HepG2 (cell line): ENCODE measurements around the gene MYH3. TPM values are rescaled to one million over a fixed set of nuclear protein-coding genes. Genes with fewer than 3 reads are reported as not detected.

ENCODE experiments used
- ATAC-seq: fragments of 200-7000 bp; cut with Tn5 transposase; 3 replicates; pipeline ENCODE4 v1.9.1; 2020; ENCODE audit warnings: mild to moderate bottlenecking, moderate library complexity
- BruUV-seq: library from RNA; stranded (reverse); fragments of 400-500 nt; replicated peaks from 2 replicates; lab custom pipeline; 2021; lab: Mats Ljungman, UMichigan
- CTCF ChIA-PET: fragments of 300-600 bp; formaldehyde crosslinking; extraction: SDS; loops from one replicate; lab custom pipeline; 2021; ENCODE audit warnings: low total read pairs, inconsistent platforms, low intra/inter-chr PET ratio; lab: Yijun Ruan, JAX
- POLR2A ChIA-PET: fragments of 350-600 bp; sonication (Branson Sonifier 250); formaldehyde crosslinking; loops from one replicate; lab custom pipeline; 2020; ENCODE audit warnings: antibody characterized with exemption, inconsistent platforms; lab: Yijun Ruan, JAX
- DNase-seq: peaks from one replicate; pipeline ENCODE4 v3.0.0-alpha.2; 2015; ENCODE audit warnings: low spot score
- FAIRE-seq: peaks from 3 replicates; lab custom pipeline; 2011; peaks lifted over from hg19 to GRCh38; lab: Jason Lieb, UNC
- H2AFZ ChIP-seq: one replicate; pipeline ENCODE4 v1.6.1; 2011; ENCODE audit warnings: low read length, inconsistent platforms
- H3K27ac ChIP-seq: fragments of 300-600 bp; 3 replicates; pipeline ENCODE4 v1.8.0; 2011; ENCODE audit warnings: mixed run types, mild to moderate bottlenecking, mixed read lengths, low read length, inconsistent platforms; ENCODE audit not compliant: insufficient read depth; ENCODE audit errors: extremely low read length
- H3K27me3 ChIP-seq, 2 experiments: fragments of 200-600 bp in 1 of 2; 2 replicates in 1 of 2; 3 replicates in 1 of 2; pipeline versions ENCODE4 v1.6.0 to v1.8.0; 2011; ENCODE audit warnings: low read length in 2 of 2, mild to moderate bottlenecking in 2 of 2, moderate library complexity in 2 of 2, inconsistent platforms in 1 of 2; ENCODE audit not compliant: insufficient read depth in 2 of 2, control insufficient read depth in 1 of 2
- H3K36me3 ChIP-seq, 2 experiments: fragments of 200-600 bp in 1 of 2; replicated peaks in 1 of 2; 2 replicates in 1 of 2; 3 replicates in 1 of 2; pipeline versions ENCODE4 v1.5.1 to v1.8.0; 2011; ENCODE audit warnings: low read length in 2 of 2, inconsistent platforms in 1 of 2; ENCODE audit not compliant: insufficient read depth in 2 of 2, control insufficient read depth in 1 of 2
- H3K4me1 ChIP-seq: 2 replicates; pipeline ENCODE4 v1.5.1; 2012; ENCODE audit warnings: low read length, inconsistent platforms; ENCODE audit not compliant: insufficient read depth
- H3K4me2 ChIP-seq: 2 replicates; pipeline ENCODE4 v1.6.0; 2011; ENCODE audit warnings: low read depth, low read length, inconsistent platforms
- H3K4me3 ChIP-seq, 3 experiments: fragments of 200-600 bp in 1 of 3; sonication (generic), shearing (Covaris generic) in 1 of 3; replicated peaks in 1 of 3; 2 replicates each; pipeline ENCODE4 v1.5.1; 2011 to 2016; ENCODE audit warnings: low read length in 3 of 3, inconsistent platforms in 2 of 3, low read depth in 2 of 3, mild to moderate bottlenecking in 2 of 3, control low read depth in 1 of 3, mixed read lengths in 1 of 3; ENCODE audit not compliant: insufficient read depth in 1 of 3
- H3K79me2 ChIP-seq: one replicate; pipeline ENCODE4 v1.6.1; 2011; ENCODE audit warnings: low read length, inconsistent platforms; ENCODE audit not compliant: insufficient read depth
- H3K9ac ChIP-seq: 2 replicates; pipeline ENCODE4 v1.6.0; 2011; ENCODE audit warnings: mild to moderate bottlenecking, low read depth, low read length, inconsistent platforms; ENCODE audit not compliant: insufficient read depth
- H3K9me3 ChIP-seq: 2 replicates; pipeline ENCODE4 v1.5.1; 2012; ENCODE audit warnings: mild to moderate bottlenecking, low read length
- H4K20me1 ChIP-seq: 2 replicates; pipeline ENCODE4 v1.6.0; 2011; ENCODE audit warnings: inconsistent platforms, mild to moderate bottlenecking, low read length, moderate library complexity; ENCODE audit not compliant: insufficient read depth
- CAMTA2 ChIP-seq: sonication (generic); formaldehyde crosslinking; IDR thresholded peaks from 2 replicates; pipeline ENCODE4 v1.4.0; 2020; ENCODE audit warnings: mild to moderate bottlenecking, missing genetic modification reagents, borderline replicate concordance
- CCDC6 ChIP-seq: sonication (generic); formaldehyde crosslinking; IDR thresholded peaks from 2 replicates; pipeline ENCODE4 v1.8.1; 2022; ENCODE audit warnings: mild to moderate bottlenecking, missing genetic modification reagents, moderate library complexity
- FIP1L1 ChIP-seq: fragments of 200-400 bp; formaldehyde crosslinking; IDR thresholded peaks from 2 replicates; pipeline ENCODE4 v1.6.1; 2018; ENCODE audit warnings: low read depth, mild to moderate bottlenecking, low read length, moderate library complexity, borderline replicate concordance; ENCODE audit not compliant: insufficient read depth
- MAFF ChIP-seq: IDR thresholded peaks from 2 replicates; pipeline ENCODE4 v1.6.1; 2011; ENCODE audit warnings: low read depth, low read length, improper control_type of control experiment
- MAFK ChIP-seq, 2 experiments: IDR thresholded peaks in 1 of 2; conservative IDR thresholded peaks in 1 of 2; 2 replicates each; pipeline ENCODE4 v1.6.1; 2011; ENCODE audit warnings: improper control_type of control experiment in 2 of 2, low read length in 2 of 2
- ZNF24 ChIP-seq: fragments of 450-650 bp; IDR thresholded peaks from 2 replicates; pipeline ENCODE4 v1.6.1; 2017; ENCODE audit warnings: antibody characterized with exemption, mild to moderate bottlenecking
- WGBS: methylation state at CpG from one replicate; pipeline ENCODE4 v1.1.6; 2017; ENCODE audit warnings: low lambda C conversion rate; 5-methylcytosine and 5-hydroxymethylcytosine counted together
- in situ Hi-C: cut with HindIII; loops from 2 replicates; pipeline ENCODE4 v1.10.0; 2017; ENCODE audit warnings: low pct_unique_long_range_greater_than_20kb; ENCODE audit not compliant: extremely low pct_ligation_motif_present
- intact Hi-C: fragments of 100-400 bp; cut with micrococcal nuclease; formaldehyde crosslinking; loops from one replicate; pipeline ENCODE4 v1.10.0; 2022; ENCODE audit not compliant: unreplicated experiment
- polyA plus RNA-seq, 8 experiments: library from polyadenylated mRNA; depleted of rRNA in 3 of 8; stranded (reverse) in 7 of 8; unstranded in 1 of 8; fragments of >200 nt; fragmentation: Illumina TruSeq in 4 of 8; extraction: Trizol in 4 of 8; gene quantifications; 2 replicates each; pipeline versions ENCODE4 v1.2.1 to v1.2.3, GENCODE V29; 2011 to 2016; ENCODE audit warnings: low read depth in 4 of 8, missing spikeins in 1 of 8, mixed read lengths in 1 of 8; ENCODE audit not compliant: insufficient read depth in 1 of 8
- total RNA-seq, 5 experiments: library from RNA; depleted of rRNA; stranded (reverse); fragments of >200 nt; fragmentation: Illumina TruSeq; extraction: Trizol; gene quantifications; 2 replicates each; pipeline ENCODE4 v1.2.3, GENCODE V29; 2016; ENCODE audit warnings: low read depth in 1 of 5
- TF ChIP-seq, protein P1 (sequence below): sonication (generic); formaldehyde crosslinking; IDR thresholded peaks from 2 replicates; pipeline ENCODE4 v1.4.0; 2020; ENCODE audit warnings: mild to moderate bottlenecking, missing genetic modification reagents
- TF ChIP-seq, protein P2 (sequence below): sonication (generic); formaldehyde crosslinking; IDR thresholded peaks from 2 replicates; pipeline ENCODE4 v1.8.1; 2022; ENCODE audit warnings: mild to moderate bottlenecking, missing genetic modification reagents

Gene MYH3
- total and polyA plus RNA-seq, 2 of the 13 experiments (the other 11 are each of a cell fraction or from before 2014, with no cell fraction given) = 2.5 to 4.5 TPM

DNA sequence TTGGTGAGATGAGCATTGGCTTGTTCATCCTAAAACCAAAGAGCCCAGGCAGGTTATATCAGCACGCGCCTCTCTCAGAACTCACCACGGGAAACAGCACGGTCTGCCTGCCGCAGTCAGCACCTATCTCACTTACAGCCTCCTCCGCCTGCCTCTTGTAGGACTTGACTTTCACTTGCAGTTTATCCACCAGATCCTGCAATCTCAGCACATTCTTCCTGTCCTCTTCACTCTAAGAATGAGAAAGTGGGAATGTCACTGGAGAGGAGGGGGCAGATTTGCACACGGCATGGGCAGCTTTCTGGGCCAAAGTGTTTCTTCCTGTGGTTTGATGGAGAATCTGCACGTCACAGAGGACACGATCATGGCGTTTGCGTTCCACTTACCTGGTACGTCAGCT, 27.4 kb downstream of the MYH3 start:
- no peaks in the 10 kb centered on the region for H3K9me3 ChIP-seq
- intact Hi-C loops = no loop called here
- no TSS peak for BruUV-seq
- 97% methylated on average over 12 of the region's 12 CpGs for WGBS
- H3K36me3 ChIP-seq = peaks cover 0 to 1% of the 10 kb centered on the region in 2 experiments; a peak in 1 of 5 replicates
- DNase-seq (no peak), ATAC-seq (no peak), FAIRE-seq (no peak)
- H3K27ac ChIP-seq = no peak overlapping the region
- no peak overlapping the region for H3K4me2 ChIP-seq
- H4K20me1 ChIP-seq = no peaks in the 10 kb centered on the region
- H3K4me3 ChIP-seq = no peak overlapping the region
- H3K27me3 ChIP-seq = no peaks in the 10 kb centered on the region
- H3K4me1 ChIP-seq = no peaks in the 10 kb centered on the region
- no peak overlapping the region for H3K9ac ChIP-seq
- TF ChIP-seq MAFF (peak; percentile 53), ZNF24 (no peak), MAFK (conservative IDR thresholded peaks at IDR 0.05 in 1 of 2, IDR thresholded peaks at IDR 0.05 in 1 of 2; ENCODE audit: low read length in 2 of 2) (peak; percentile 63 to 74)
- TF ChIP-seq, all 625 proteins: peak for 2
- CTCF ChIA-PET = no interaction called here
- POLR2A ChIA-PET = no interaction called here
- in situ Hi-C loops = no loop called here
- H2AFZ ChIP-seq = no peak overlapping the region
- H3K79me2 ChIP-seq = no peaks in the 10 kb centered on the region

DNA sequence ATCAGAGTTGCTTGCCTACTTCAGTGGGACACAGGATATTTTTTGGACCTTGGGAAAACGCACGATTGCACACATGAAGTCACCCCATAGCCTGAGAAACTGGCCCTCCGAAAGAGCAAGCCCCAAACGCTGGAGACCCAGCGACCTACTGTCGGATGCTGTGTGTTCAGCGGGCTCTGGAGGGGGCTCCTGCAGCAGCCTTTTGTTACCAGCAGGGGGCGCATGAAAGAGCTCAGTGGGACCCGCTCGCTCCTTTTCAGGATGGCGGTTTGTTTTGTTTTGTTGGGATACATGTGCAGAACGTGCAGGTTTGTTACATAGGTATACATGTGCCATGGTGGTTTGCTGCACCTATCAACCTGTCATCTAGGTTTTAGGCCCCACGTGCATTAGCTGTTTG, 28.4 kb downstream of the MYH3 start:
- Histone ChIP-seq H3K4me3 (no peak overlapping the region), H3K79me2 (no peaks in the 10 kb centered on the region), H3K36me3 (peaks cover 0 to under 1% of the 10 kb centered on the region in 2 experiments; a peak in 1 of 5 replicates), H4K20me1 (no peaks in the 10 kb centered on the region), H3K9ac (no peak overlapping the region), H3K9me3 (no peaks in the 10 kb centered on the region), H2AFZ (no peak overlapping the region), H3K27ac (no peak overlapping the region), H3K4me1 (no peaks in the 10 kb centered on the region), H3K27me3 (no peaks in the 10 kb centered on the region; a peak in 1 of 5 replicates), H3K4me2 (no peak overlapping the region)
- in situ Hi-C loops = no loop called here
- POLR2A ChIA-PET = no interaction called here
- intact Hi-C loops = no loop called here
- DNase-seq (no peak), FAIRE-seq (no peak), ATAC-seq (peak; percentile 46; the same call in 2 of the 3 replicates)
- no TSS peak for BruUV-seq
- CTCF ChIA-PET = no interaction called here
- WGBS = 85% methylated on average over 8 of the region's 13 CpGs
- TF ChIP-seq, protein P1, sequence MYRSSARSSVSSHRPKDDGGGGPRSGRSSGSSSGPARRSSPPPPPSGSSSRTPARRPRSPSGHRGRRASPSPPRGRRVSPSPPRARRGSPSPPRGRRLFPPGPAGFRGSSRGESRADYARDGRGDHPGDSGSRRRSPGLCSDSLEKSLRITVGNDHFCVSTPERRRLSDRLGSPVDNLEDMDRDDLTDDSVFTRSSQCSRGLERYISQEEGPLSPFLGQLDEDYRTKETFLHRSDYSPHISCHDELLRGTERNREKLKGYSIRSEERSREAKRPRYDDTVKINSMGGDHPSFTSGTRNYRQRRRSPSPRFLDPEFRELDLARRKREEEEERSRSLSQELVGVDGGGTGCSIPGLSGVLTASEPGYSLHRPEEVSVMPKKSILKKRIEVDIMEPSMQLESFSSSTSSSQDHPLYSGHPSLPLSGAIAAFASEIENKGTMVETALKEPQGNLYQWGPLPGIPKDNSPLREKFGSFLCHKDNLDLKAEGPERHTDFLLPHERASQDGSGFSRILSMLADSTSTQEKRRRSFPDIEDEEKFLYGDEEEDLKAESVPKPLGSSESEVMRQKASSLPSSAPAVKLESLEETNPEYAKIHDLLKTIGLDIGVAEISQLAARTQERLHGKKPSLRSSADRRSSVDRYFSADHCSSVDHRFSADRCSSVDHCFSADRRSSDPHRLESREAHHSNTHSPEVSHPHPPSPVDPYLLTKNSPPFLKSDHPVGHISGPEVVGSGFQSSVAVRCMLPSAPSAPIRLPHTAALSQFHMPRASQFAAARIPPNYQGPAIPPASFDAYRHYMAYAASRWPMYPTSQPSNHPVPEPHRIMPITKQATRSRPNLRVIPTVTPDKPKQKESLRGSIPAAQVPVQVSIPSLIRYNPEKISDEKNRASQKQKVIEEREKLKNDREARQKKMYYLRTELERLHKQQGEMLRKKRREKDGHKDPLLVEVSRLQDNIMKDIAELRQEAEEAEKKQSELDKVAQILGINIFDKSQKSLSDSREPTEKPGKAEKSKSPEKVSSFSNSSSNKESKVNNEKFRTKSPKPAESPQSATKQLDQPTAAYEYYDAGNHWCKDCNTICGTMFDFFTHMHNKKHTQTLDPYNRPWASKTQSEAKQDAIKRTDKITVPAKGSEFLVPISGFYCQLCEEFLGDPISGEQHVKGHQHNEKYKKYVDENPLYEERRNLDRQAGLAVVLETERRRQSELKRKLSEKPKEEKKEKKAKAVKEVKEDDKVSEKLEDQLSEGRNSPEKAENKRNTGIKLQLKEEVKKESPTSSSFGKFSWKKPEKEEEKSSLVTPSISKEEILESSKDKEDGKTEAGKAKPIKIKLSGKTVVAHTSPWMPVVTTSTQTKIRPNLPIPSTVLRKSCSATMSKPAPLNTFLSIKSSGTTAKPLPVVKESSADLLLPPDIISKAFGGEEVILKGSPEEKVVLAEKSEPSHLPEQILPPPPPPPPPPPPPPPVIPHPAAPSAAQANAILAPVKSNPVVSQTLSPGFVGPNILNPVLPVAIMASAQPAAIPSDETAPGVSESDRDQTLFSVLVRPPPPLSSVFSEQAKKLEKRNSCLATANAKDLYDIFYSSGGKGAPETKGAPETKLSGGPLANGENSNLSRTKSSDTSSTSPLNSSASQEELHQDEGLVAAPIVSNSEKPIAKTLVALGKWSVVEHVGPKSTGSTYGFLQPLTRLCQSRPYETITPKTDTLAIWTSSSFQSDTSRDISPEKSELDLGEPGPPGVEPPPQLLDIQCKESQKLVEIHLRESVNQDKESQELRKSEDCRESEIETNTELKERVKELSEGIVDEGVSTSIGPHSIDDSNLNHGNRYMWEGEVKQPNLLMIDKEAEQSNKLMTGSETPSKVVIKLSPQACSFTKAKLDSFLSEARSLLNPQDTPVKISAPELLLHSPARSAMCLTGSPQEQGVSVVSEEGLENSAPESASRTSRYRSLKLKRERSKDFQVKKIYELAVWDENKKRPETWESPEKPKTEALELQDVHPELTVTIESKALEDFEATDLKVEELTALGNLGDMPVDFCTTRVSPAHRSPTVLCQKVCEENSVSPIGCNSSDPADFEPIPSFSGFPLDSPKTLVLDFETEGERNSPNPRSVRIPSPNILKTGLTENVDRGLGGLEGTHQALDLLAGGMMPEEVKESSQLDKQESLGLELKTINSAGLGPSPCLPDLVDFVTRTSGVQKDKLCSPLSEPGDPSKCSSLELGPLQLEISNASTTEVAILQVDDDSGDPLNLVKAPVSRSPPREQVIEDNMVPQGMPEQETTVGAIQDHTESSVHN (CRISPR knock-in tag) = no peak
- TF ChIP-seq FIP1L1 (no peak), CCDC6 (CRISPR knock-in tag) (no peak), CAMTA2 (CRISPR knock-in tag) (no peak)
- TF ChIP-seq, protein P2, sequence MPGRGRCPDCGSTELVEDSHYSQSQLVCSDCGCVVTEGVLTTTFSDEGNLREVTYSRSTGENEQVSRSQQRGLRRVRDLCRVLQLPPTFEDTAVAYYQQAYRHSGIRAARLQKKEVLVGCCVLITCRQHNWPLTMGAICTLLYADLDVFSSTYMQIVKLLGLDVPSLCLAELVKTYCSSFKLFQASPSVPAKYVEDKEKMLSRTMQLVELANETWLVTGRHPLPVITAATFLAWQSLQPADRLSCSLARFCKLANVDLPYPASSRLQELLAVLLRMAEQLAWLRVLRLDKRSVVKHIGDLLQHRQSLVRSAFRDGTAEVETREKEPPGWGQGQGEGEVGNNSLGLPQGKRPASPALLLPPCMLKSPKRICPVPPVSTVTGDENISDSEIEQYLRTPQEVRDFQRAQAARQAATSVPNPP = no peak
